Measurements from ENCODE around the gene TMEM215.
"Not testable (repeated sequence)": the region's sequence is repeated elsewhere in the genome, so short reads cannot be mapped to it uniquely, and the experiment has no call there.

TMEM215 gene

DNA sequence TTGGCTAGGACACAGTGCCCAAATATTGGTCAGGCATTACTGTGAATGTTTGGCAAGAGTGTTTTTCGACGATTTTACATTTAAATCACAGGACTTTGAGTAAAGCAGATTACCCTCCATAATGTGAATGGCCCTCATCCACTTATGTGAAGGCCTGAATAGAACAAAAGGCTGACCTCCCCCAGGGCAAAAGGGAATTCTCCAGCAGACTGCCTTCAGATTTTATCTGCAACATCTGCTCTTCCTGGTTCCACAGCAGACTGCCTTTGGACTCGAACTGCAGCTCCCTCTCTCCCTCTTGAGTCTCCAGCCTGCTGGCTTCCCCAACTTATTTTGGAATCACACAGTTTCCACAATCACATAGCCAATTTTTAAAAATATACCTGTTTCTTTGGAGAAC is 7.1 kb upstream of the TMEM215 start:
- H3K4me1 ChIP-seq (ENCODE audit: control insufficient read depth in 1 of 2, insufficient read depth in 2 of 2, low read length in 2 of 2) = no peaks in the 10 kb centered on the region
- H3K27me3 ChIP-seq (ENCODE audit: control insufficient read depth in 1 of 2, insufficient read depth in 2 of 2, low read length in 2 of 2) = no peaks in the 10 kb centered on the region
- H3K4me3 ChIP-seq (ENCODE audit: low read depth in 1 of 2, low read length in 2 of 2) = no peak overlapping the region
- H3K36me3 ChIP-seq (ENCODE audit: control insufficient read depth in 1 of 2, insufficient read depth in 2 of 2, low read length in 2 of 2) = no peaks in the 10 kb centered on the region
- H3K27ac ChIP-seq (ENCODE audit: low read depth, low read length) = no peak overlapping the region
- H3K9ac ChIP-seq (ENCODE audit: low read depth in 1 of 2, low read length in 2 of 2) = no peak overlapping the region
- H3K9me3 ChIP-seq (ENCODE audit: control insufficient read depth in 1 of 2, low read length in 2 of 2) = peaks cover 0 to 6% of the 10 kb centered on the region in 2 donors

DNA sequence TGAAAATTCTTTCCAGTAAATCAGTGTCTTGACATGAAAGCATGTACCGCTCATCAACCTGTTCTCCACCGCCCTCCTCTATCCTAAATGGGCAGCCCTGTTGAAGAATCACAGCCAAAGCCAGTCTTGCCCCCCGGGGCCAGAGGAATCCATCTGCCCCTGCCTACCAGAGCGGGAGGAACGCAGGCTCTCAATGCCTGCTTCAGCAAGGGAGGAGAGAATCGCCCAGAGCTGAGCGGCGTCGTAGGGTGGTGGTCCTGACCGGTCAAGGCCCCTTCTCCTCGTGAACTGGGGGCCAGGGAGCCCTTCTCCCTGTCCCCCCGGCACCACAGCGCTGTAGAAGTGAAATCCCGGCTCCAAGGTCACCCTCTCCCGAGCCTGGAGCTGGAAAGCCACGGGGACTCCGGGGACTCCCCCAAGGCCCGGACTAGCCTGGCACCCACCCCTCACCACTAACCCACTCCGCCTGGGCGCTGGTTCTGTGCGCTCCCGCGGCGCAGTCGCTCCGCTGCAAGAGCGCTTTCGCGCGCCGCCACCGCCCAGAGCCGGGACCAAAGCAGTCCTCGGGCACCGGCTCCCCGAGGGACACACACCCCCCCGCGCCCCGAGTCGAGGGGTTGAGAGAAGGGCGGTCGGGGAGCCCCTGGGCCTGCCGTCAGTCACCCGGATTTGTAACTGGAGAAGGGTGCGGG is 718 bp upstream of the TMEM215 start:
- Histone ChIP-seq H3K27ac (ENCODE audit: low read depth, low read length) (no peak overlapping the region), H3K9ac (ENCODE audit: low read depth in 1 of 2, low read length in 2 of 2) (no peak overlapping the region), H3K4me1 (ENCODE audit: control insufficient read depth in 1 of 2, insufficient read depth in 2 of 2, low read length in 2 of 2) (no peaks in the 10 kb centered on the region), H3K9me3 (ENCODE audit: control insufficient read depth in 1 of 2, low read length in 2 of 2) (no peaks in the 10 kb centered on the region), H3K4me3 (ENCODE audit: low read depth in 1 of 2, low read length in 2 of 2) (no peak overlapping the region), H3K27me3 (ENCODE audit: control insufficient read depth in 1 of 2, insufficient read depth in 2 of 2, low read length in 2 of 2) (peaks cover 17 to 31% of the 10 kb centered on the region in 2 donors), H3K36me3 (ENCODE audit: control insufficient read depth in 1 of 2, insufficient read depth in 2 of 2, low read length in 2 of 2) (no peaks in the 10 kb centered on the region)

DNA sequence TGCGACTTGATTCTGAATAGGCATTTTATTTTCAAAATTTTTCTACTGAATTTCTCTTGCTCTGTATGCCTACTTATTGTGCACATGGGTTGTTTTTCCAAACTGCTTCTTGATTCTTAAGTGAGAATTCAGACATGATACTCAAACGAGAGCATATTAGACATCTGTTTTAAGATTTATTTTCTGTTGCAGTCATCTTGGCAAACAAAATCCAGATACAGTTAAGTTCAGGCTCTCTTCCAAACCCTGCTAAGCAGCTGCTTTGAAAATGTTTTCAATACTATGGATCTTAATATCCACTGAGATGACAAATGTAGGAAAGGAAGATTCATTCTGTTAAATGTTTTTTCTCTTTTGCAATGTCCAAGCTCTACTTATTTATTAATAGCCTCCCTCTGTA is 4.5 kb downstream of the TMEM215 start:
- no peak overlapping the region for H3K27ac ChIP-seq (ENCODE audit: low read depth, low read length)
- H3K9ac ChIP-seq (ENCODE audit: low read depth in 1 of 2, low read length in 2 of 2) = no peak overlapping the region
- no peaks in the 10 kb centered on the region for H3K36me3 ChIP-seq (ENCODE audit: control insufficient read depth in 1 of 2, insufficient read depth in 2 of 2, low read length in 2 of 2)
- H3K9me3 ChIP-seq (ENCODE audit: control insufficient read depth in 1 of 2, low read length in 2 of 2) = no peaks in the 10 kb centered on the region
- no peaks in the 10 kb centered on the region for H3K4me1 ChIP-seq (ENCODE audit: control insufficient read depth in 1 of 2, insufficient read depth in 2 of 2, low read length in 2 of 2)
- H3K4me3 ChIP-seq (ENCODE audit: low read depth in 1 of 2, low read length in 2 of 2) = no peak overlapping the region
- peaks cover 11 to 19% of the 10 kb centered on the region in 2 donors for H3K27me3 ChIP-seq (ENCODE audit: control insufficient read depth in 1 of 2, insufficient read depth in 2 of 2, low read length in 2 of 2)

DNA sequence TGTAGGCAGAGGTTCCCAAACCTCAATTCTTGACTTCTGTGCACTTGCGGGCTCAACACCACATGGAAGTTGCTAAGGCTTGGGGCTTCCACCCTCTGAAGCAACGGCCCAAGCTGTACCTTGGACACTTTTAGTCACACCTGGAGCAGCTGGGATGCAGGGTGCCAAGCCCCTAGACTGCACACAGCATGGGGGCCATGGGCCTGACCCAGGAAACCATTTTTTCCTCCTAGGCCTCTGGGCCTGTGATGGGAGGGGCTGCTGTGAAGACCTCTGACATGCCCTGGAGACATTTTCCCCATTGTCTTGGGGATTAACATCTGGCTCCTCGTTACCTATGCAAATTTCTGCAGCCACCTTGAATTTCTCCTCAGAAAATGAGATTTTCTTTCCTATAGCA is 12.7 kb downstream of the TMEM215 start:
- H3K4me1 ChIP-seq (ENCODE audit: control insufficient read depth in 1 of 2, insufficient read depth in 2 of 2, low read length in 2 of 2); H3K27me3 ChIP-seq (ENCODE audit: control insufficient read depth in 1 of 2, insufficient read depth in 2 of 2, low read length in 2 of 2); H3K9ac ChIP-seq (ENCODE audit: low read depth in 1 of 2, low read length in 2 of 2); H3K27ac ChIP-seq (ENCODE audit: low read depth, low read length); H3K4me3 ChIP-seq (ENCODE audit: low read depth in 1 of 2, low read length in 2 of 2); H3K9me3 ChIP-seq (ENCODE audit: control insufficient read depth in 1 of 2, low read length in 2 of 2); H3K36me3 ChIP-seq (ENCODE audit: control insufficient read depth in 1 of 2, insufficient read depth in 2 of 2, low read length in 2 of 2): not testable (repeated sequence)

DNA sequence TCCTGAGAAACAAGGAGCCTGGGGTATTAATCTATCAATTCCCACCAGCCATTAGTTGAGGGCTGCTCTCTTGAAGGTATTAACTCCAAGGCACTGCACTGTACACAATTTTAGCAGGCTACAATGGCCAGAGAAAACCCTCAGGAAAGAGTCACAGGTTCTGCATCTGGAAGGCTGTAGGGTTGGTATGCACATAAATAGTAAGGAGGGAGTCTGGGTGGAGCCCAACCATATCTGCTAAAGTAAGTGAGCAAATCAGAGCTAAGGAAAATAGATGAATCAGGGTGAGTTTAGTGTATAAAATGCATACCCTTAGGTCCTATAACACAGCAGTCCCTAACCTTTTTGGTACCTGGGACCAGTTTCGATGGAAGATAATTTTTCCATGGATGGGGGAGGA is 18.2 kb downstream of the TMEM215 start:
- H3K27me3 ChIP-seq (ENCODE audit: control insufficient read depth in 1 of 2, insufficient read depth in 2 of 2, low read length in 2 of 2) = no peaks in the 10 kb centered on the region
- H3K4me1 ChIP-seq (ENCODE audit: control insufficient read depth in 1 of 2, insufficient read depth in 2 of 2, low read length in 2 of 2) = no peaks in the 10 kb centered on the region
- H3K27ac ChIP-seq (ENCODE audit: low read depth, low read length) = no peak overlapping the region
- no peak overlapping the region for H3K4me3 ChIP-seq (ENCODE audit: low read depth in 1 of 2, low read length in 2 of 2)
- H3K36me3 ChIP-seq (ENCODE audit: control insufficient read depth in 1 of 2, insufficient read depth in 2 of 2, low read length in 2 of 2) = no peaks in the 10 kb centered on the region
- H3K9me3 ChIP-seq (ENCODE audit: control insufficient read depth in 1 of 2, low read length in 2 of 2) = peaks cover 0 to 4% of the 10 kb centered on the region in 2 donors
- H3K9ac ChIP-seq (ENCODE audit: low read depth in 1 of 2, low read length in 2 of 2) = no peak overlapping the region

DNA sequence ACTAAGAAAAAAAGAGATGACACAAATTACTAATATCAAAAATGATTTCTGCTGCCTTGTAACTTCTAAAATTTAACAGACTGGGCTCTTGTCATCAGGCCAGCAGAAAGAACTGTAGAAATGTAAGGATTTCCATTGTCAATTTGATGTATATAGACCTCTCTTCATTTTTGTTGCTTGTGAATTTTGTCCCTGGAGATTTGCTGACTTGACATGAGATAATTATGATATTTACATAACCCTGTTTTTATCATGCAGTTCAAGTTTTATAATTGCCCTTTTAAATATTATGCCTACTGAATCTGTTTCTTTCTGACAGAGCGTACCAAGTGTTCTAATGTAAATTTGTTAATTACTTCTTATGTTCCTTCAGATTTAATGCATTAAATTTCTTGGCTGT is 23.9 kb downstream of the TMEM215 start:
- Histone ChIP-seq H3K4me1 (ENCODE audit: control insufficient read depth in 1 of 2, insufficient read depth in 2 of 2, low read length in 2 of 2) (no peaks in the 10 kb centered on the region), H3K36me3 (ENCODE audit: control insufficient read depth in 1 of 2, insufficient read depth in 2 of 2, low read length in 2 of 2) (no peaks in the 10 kb centered on the region), H3K27me3 (ENCODE audit: control insufficient read depth in 1 of 2, insufficient read depth in 2 of 2, low read length in 2 of 2) (no peaks in the 10 kb centered on the region), H3K9ac (ENCODE audit: low read depth in 1 of 2, low read length in 2 of 2) (no peak overlapping the region), H3K4me3 (ENCODE audit: low read depth in 1 of 2, low read length in 2 of 2) (no peak overlapping the region), H3K9me3 (ENCODE audit: control insufficient read depth in 1 of 2, low read length in 2 of 2) (peaks cover 0 to 5% of the 10 kb centered on the region in 2 donors), H3K27ac (ENCODE audit: low read depth, low read length) (no peak overlapping the region)

DNA sequence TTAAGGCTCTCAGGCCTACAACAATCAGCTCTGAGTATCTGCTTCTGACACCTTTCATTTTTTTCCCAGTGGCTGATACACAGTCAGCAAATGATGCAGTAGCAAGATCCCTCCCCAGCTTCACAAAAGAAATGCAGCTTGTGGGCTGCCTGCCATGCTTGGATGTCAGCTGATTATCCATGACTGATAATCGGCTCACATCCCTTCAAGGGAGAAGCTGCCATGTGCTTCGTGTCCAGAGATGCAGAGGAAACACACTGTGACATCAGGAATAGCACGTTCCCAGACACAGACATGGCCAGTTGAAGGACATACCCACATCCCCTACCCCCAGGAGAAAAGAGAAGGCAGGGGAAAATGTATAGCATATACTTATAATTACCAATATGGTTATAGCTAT is 27.9 kb downstream of the TMEM215 start:
- Histone ChIP-seq H3K36me3 (ENCODE audit: control insufficient read depth in 1 of 2, insufficient read depth in 2 of 2, low read length in 2 of 2) (no peaks in the 10 kb centered on the region), H3K27me3 (ENCODE audit: control insufficient read depth in 1 of 2, insufficient read depth in 2 of 2, low read length in 2 of 2) (no peaks in the 10 kb centered on the region), H3K9ac (ENCODE audit: low read depth in 1 of 2, low read length in 2 of 2) (no peak overlapping the region)

DNA sequence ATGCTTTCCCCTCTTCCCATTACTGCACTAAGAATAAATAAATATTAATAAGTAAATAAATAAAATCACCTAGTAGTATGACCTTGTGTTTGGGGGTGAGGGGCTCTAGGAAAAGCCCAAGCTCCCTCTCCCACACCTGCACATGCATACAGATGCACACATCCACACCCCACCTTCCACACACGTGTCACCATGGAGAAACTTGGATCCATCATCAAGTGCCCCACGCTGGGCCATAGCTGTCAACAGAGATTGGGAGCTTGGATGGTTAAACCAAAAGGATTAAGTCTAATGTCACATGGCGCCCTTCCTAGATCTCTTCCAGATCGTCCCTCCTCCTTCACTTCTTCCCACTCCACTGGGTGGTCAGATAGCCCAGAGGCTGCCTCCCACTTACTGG is 37.0 kb downstream of the TMEM215 start:
- Histone ChIP-seq H3K27me3 (ENCODE audit: control insufficient read depth in 1 of 2, insufficient read depth in 2 of 2, low read length in 2 of 2) (no peaks in the 10 kb centered on the region), H3K36me3 (ENCODE audit: control insufficient read depth in 1 of 2, insufficient read depth in 2 of 2, low read length in 2 of 2) (no peaks in the 10 kb centered on the region), H3K4me3 (ENCODE audit: low read depth in 1 of 2, low read length in 2 of 2) (no peak overlapping the region), H3K27ac (ENCODE audit: low read depth, low read length) (no peak overlapping the region), H3K9ac (ENCODE audit: low read depth in 1 of 2, low read length in 2 of 2) (no peak overlapping the region), H3K4me1 (ENCODE audit: control insufficient read depth in 1 of 2, insufficient read depth in 2 of 2, low read length in 2 of 2) (no peaks in the 10 kb centered on the region), H3K9me3 (ENCODE audit: control insufficient read depth in 1 of 2, low read length in 2 of 2) (no peaks in the 10 kb centered on the region)

More for the DNA sequence above, 27.9 kb downstream of the TMEM215 start:
- no peak overlapping the region for H3K27ac ChIP-seq (ENCODE audit: low read depth, low read length)
- no peak overlapping the region for H3K4me3 ChIP-seq (ENCODE audit: low read depth in 1 of 2, low read length in 2 of 2)
- peaks cover 0 to 5% of the 10 kb centered on the region in 2 donors for H3K9me3 ChIP-seq (ENCODE audit: control insufficient read depth in 1 of 2, low read length in 2 of 2)
- no peaks in the 10 kb centered on the region for H3K4me1 ChIP-seq (ENCODE audit: control insufficient read depth in 1 of 2, insufficient read depth in 2 of 2, low read length in 2 of 2)

DNA sequence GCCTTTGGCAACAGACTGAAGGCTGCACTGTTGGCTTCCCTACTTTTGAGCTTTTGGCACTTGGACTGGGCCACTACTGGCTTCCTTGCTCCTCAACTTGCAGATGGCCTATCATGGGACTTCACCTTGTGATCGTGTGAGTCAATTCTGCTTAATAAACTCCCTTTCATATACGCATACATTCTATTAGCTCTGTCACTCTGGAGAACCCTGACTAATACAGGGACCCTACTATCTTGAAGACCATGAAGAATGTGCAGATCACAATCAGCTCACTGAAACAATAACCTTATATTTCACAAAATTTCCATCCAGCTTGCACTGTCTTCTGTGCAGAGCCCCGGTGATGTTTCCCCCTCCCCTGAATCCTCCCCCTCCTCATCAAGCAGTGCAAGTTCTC is 39.8 kb downstream of the TMEM215 start:
- Histone ChIP-seq H3K27ac (ENCODE audit: low read depth, low read length) (no peak overlapping the region), H3K9ac (ENCODE audit: low read depth in 1 of 2, low read length in 2 of 2) (no peak overlapping the region), H3K36me3 (ENCODE audit: control insufficient read depth in 1 of 2, insufficient read depth in 2 of 2, low read length in 2 of 2) (no peaks in the 10 kb centered on the region), H3K4me3 (ENCODE audit: low read depth in 1 of 2, low read length in 2 of 2) (no peak overlapping the region), H3K4me1 (ENCODE audit: control insufficient read depth in 1 of 2, insufficient read depth in 2 of 2, low read length in 2 of 2) (no peaks in the 10 kb centered on the region), H3K27me3 (ENCODE audit: control insufficient read depth in 1 of 2, insufficient read depth in 2 of 2, low read length in 2 of 2) (no peaks in the 10 kb centered on the region), H3K9me3 (ENCODE audit: control insufficient read depth in 1 of 2, low read length in 2 of 2) (no peaks in the 10 kb centered on the region)

DNA sequence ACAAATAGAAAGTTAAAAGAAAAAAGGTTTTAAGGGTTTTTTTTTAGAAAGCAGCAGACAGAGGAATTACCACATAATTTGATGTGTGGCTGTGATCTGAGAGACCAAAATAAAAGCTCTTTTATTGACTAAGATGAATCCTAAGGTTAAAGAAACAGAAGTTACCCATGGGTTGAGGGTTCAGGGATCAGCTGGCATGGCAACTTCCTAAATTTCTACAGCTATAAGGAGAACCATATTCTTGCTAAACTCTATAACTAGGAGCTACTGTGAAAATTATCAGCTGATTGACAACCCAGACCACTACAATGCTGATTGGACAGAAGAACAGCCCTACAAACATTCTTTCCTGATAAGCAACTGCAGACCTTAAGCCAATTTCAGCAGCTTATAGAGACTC is 40.2 kb downstream of the TMEM215 start:
- Histone ChIP-seq H3K9me3 (ENCODE audit: control insufficient read depth in 1 of 2, low read length in 2 of 2) (no peaks in the 10 kb centered on the region), H3K27ac (ENCODE audit: low read depth, low read length) (no peak overlapping the region), H3K4me3 (ENCODE audit: low read depth in 1 of 2, low read length in 2 of 2) (no peak overlapping the region), H3K9ac (ENCODE audit: low read depth in 1 of 2, low read length in 2 of 2) (no peak overlapping the region), H3K4me1 (ENCODE audit: control insufficient read depth in 1 of 2, insufficient read depth in 2 of 2, low read length in 2 of 2) (no peaks in the 10 kb centered on the region), H3K27me3 (ENCODE audit: control insufficient read depth in 1 of 2, insufficient read depth in 2 of 2, low read length in 2 of 2) (no peaks in the 10 kb centered on the region), H3K36me3 (ENCODE audit: control insufficient read depth in 1 of 2, insufficient read depth in 2 of 2, low read length in 2 of 2) (no peaks in the 10 kb centered on the region)

DNA sequence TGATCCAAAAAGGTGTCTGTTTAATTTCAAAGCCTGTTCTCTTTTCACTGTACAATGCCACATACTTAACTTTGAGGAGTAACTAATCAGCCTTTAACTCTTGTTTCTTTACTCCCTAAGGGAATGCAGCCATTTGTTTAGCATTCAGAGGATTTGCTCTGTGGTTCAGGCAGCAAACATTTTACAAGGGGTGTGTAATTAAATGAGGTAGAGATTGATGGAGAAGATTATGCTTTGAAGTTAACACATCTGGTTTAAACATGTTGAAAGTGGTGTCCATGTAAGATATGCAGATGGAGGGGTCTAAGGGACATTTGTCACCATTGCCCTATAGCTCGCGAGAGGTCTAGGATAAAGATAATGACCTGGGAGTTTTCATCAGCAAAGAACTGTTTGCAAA is 41.9 kb downstream of the TMEM215 start:
- no peaks in the 10 kb centered on the region for H3K4me1 ChIP-seq (ENCODE audit: control insufficient read depth in 1 of 2, insufficient read depth in 2 of 2, low read length in 2 of 2)
- no peak overlapping the region for H3K9ac ChIP-seq (ENCODE audit: low read depth in 1 of 2, low read length in 2 of 2)
- H3K27ac ChIP-seq (ENCODE audit: low read depth, low read length) = no peak overlapping the region
- no peaks in the 10 kb centered on the region for H3K36me3 ChIP-seq (ENCODE audit: control insufficient read depth in 1 of 2, insufficient read depth in 2 of 2, low read length in 2 of 2)
- no peaks in the 10 kb centered on the region for H3K9me3 ChIP-seq (ENCODE audit: control insufficient read depth in 1 of 2, low read length in 2 of 2)
- no peak overlapping the region for H3K4me3 ChIP-seq (ENCODE audit: low read depth in 1 of 2, low read length in 2 of 2)
- H3K27me3 ChIP-seq (ENCODE audit: control insufficient read depth in 1 of 2, insufficient read depth in 2 of 2, low read length in 2 of 2) = no peaks in the 10 kb centered on the region
